SKM-1 treated with dmso at 0.1 percent for 144 hours (cell line): ENCODE results near the gene PAOX.
"Not testable (repeated sequence)": the region's sequence is repeated elsewhere in the genome, so short reads cannot be mapped to it uniquely, and the experiment has no call there.

Source experiments
- DNase-seq: peaks from one replicate; lab custom pipeline; 2025; ENCODE audit not compliant: unreplicated experiment; lab: John Stamatoyannopoulos, UW

PAOX gene

GRCh38 chr10:133403784-133404183 lies 24.7 kb downstream of the PAOX start:
- no peak for DNase-seq

DNA sequence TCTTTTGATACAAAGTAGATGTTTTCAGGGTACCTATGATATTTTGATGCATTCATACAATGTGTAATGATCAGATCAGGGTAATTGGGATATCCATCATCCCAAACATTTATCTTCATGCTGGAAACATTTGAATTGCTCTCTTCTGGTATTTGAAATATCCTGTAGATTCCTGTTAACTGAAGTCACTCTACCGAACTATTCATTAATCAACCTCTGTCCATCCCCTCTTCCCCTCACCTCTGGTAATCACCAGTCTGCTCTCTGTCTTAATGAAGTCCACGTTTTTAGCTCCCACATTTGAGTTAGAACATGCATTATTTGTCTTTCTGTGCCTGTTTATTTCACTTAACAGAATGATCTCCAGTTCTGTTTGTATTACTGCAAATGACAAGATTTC lies 26.2 kb downstream of the PAOX start:
- DNase-seq, result no peak

DNA sequence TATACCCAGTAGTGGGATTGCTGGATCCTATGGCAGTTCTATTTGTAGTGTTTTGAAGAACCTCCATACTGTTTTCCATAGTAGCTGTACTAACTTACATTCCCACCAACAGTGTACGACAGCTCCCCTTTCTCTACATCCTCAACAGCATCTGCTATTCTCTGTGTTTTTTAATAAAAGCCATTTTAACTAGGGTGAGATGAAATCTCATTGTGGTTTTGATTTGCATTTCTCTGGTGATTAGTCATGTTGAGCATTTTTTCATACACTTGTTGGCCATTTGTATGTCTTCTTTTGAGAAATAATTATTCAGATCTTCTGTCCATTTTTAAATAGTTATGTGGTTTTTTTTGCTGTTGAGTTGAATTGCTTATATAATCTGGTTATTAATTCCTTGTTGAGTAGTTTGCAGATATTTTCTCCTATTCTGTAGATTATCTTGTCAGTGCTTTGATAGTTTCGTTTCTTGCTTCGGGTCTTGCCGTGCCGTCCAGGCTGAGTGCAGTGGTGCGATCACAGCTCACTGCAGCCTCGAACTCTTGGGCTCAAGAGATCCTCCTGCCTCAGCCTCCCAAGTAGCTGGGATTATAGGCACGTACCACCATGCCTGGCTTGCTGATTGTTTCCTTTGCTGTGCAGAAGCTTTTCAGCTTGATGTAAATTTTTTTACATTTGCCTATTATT lies 26.9 kb downstream of the PAOX start:
- DNase-seq, result no peak

- DNase-seq, result no peak
Observed at GRCh38 chr10:133411523-133412380, 32.7 kb downstream of the PAOX start.

- DNase-seq, result no peak
Observed at GRCh38 chr10:133412381-133412711, 33.3 kb downstream of the PAOX start.

DNA sequence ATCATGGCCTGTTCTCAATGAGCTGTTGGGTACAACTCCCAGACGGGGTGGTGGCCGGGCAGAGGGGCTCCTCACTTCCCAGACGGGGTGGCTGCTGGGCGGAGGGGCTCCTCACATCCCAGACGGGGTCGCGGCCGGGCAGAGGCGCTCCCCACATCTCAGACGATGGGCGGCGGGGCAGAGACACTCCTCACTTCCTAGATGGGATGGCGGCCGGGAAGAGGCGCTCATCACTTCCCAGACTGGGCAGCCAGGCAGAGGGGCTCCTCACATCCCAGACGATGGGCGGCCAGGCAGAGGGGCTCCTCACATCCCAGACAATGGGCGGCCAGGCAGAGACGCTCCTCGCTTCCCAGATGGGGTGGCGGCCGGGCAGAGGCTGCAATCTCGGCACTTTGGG lies 35.3 kb downstream of the PAOX start:
- DNase-seq, result not testable (repeated sequence)

GRCh38 chr10:133415752-133416151 lies 36.7 kb downstream of the PAOX start:
- DNase-seq, result no peak

GRCh38 chr10:133418289-133418993 lies 39.4 kb downstream of the PAOX start:
- no peak for DNase-seq

- no peak for DNase-seq
Observed at GRCh38 chr10:133419211-133419950, 40.3 kb downstream of the PAOX start.

GRCh38 chr10:133420028-133420427 lies 41.0 kb downstream of the PAOX start:
- DNase-seq, result no peak

GRCh38 chr10:133420579-133420978 lies 41.5 kb downstream of the PAOX start:
- DNase-seq, result no peak

DNA sequence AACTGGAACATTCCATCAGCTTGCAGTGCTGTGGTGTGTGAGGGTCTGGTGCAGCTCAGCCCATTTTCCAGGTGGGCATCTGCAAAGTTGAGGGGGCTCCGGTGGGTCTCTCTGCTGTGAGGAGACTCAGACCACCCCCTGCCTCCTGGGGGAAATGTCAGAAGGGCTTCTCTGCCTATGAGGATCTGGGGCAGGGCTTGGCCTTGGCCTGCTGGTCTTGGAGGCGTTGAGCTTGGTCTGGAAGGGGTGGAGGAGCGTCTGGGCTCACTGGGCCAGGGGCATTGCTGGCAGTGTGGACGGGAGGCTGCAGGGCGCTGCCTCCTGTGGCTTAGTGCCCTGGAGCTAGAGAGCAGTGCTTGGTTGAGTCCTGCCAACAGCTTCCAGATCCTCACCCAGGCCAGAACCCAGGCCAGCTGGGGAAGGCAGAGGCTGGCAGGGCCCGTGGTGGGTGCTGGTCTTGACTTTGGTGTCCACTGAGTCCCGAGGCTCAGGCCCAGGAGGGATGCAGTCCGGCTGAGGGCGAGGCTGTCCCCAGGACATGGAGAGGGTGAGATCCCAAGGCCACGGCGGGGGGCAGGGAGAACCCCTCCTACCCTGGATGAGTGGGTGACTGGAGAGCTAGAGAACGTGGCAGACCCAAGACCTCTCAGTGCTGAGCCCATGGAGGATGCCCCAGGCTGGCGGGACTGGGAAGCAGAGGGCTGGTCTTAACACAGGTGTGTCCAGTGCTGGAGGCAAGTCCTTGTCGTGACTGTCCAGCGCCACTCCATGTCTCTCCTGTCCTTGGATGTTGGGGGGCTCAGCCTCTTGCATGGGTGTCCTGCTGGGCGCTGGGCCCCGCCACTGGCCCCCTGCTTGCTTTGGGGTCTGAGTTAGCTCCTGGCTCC lies 42.5 kb downstream of the PAOX start:
- DNase-seq, result no peak

DNA sequence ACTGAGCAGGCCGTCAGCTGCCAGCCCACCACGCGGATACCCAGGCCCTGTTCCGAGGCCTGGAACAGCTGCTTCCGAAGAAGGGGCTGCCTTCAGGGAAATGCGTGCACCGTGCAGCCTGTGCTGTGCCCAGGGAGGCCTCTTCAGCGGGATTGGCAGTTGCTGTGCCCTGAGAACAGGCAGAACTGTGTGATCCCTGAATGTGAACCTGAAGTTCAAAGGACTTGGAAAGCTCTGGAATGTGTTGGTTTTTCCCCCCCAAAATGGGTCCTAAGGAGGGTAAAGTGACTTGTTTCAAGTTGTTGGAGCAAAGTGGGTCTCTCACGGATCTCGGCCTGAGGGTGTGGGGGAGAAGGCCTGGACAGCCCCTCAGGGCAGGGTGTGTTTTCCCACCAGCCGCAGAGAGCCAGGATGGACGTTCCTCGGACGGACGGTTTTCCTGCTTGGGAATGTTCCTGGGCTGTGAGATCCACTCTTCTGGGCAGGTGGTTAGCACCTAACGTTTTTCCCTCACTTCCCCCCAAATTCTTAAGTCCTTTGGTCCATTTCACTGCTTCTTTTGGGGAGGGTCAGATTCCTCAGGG lies 43.3 kb downstream of the PAOX start:
- DNase-seq, result no peak

GRCh38 chr10:133422807-133423771 lies 44.0 kb downstream of the PAOX start:
- no peak for DNase-seq

- DNase-seq, result not testable (repeated sequence)
Observed at GRCh38 chr10:133424102-133424501, 45.0 kb downstream of the PAOX start.

DNA sequence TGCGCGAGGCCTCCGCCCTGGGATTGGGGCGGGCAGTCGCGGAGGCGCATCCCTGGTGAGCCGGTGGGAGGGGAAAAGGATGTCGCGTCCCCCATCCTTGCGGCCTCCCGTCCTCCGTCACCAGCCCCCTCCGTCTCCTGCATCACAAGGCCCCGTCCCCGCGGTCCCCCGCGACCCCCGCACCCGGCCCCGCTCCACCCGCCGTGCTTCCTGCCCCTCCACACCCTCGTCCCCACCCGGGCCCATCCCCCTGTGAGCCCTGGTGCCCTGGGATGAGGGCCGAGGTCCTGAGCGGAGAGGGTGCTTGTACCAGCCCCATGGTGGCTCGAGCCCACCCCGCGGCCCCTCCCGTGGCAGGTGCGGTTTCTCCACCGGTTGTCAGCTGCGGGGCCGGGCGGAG lies 45.5 kb downstream of the PAOX start, which contains the start of gene SPRN:
Gene SPRN, minus strand, starts transcription at position 25 of the 400 bp plus-strand sequence. CDS start 944 bp downstream, outside the sequence.
- DNase-seq, result not testable (repeated sequence)

GRCh38 chr10:133429571-133429970 lies 50.5 kb downstream of the PAOX start:
- DNase-seq, result not testable (repeated sequence)

DNA sequence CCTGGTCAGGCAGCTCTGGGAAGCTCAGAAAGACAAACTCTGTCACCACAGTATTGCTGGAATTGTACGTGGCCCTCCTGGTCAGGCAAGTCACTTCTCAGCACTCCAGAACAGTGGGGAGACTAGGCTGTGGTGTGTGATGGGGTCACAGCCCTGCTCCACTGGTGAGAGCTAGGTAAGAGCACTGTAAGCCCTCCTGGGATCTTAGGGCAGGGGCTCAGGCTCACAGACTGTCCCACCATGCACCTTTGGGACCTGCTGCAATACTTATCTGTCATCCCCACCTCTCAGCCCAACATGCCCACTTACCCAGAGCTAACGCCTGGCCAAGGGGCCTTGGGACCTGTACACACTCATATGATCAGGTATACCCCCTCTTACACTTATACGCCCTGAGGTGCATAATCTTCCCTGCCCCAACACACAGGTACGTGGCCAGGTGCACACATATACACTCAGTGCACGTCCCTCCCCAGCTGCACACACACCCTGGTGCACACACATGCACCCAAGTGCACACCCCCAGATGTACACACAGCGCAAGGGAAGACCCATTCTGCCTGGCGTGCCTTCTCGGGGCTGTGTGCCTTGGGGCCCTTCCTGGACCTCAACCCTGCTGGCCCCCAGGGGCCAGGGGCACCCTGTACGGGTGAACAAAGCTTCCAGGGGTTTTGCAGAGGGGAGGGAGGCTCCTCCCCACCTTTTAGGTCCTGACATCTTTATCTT lies 53.0 kb downstream of the PAOX start:
- DNase-seq, result not testable (repeated sequence)
